NK-92 treated with Interleukin-12 subunit alpha and Interleukin-12 subunit beta, amount 100 ng/mL, for 24 hours (cell line): ENCODE data around the gene TNFAIP8L3.

ENCODE experiments used
- DNase-seq: peaks from one replicate; lab custom pipeline; 2025; lab: John Stamatoyannopoulos, UW

TNFAIP8L3 gene

DNA sequence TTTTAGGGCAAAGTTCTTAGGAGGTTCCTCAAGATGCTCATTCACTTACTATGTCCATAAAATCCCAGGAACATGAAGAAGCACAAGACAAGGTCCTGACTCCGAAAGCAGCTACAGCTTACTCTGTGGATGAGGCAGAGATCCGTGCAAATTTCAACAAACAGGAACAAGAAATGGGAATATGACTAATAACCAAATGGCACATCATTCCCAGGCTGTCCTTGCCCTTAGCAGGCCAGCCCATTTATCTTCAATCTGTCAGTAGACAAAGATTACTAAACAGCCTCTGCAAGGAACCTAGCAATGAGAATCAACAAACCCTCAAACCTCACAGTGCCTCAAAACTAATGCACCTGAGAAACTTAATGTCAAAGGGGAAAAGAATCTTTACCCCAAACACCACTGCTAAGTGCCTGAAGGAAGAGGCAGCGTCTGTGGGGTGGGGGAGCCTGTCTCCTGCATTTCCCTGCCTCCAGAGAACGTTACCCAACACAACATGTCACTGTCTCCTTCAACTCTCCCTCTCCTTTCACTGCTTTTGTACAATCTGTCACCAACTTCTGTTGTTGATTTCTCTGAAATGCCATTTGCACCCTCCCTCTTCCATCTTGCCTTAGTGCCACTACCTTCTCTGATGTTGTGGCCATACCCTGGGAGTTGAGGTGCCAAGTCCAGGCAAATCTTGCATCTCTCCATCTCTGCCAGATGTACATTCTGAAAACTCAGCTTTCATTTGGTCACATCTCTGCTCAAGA, 4.8 kb downstream of the TNFAIP8L3 start:
- no peak for DNase-seq

DNA sequence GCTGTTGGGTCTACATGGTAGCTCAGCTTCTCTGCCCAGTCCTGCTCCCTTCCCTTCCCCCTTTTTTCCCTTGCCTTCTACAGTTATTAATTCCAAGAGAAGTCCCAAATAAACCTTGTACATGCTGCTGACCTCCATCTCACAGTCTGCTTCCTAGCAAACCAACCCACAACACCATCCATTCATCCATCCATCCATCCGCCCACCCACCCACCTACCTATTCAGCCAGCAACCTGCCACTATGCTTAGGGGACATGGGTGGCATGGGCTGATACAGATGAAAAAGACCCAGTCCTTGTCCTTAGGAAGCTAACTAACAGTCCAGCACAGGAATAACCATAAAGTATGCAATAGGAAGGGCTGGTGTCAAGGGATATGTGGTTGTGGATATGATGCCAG, 5.7 kb downstream of the TNFAIP8L3 start:
- DNase-seq: no peak

DNA sequence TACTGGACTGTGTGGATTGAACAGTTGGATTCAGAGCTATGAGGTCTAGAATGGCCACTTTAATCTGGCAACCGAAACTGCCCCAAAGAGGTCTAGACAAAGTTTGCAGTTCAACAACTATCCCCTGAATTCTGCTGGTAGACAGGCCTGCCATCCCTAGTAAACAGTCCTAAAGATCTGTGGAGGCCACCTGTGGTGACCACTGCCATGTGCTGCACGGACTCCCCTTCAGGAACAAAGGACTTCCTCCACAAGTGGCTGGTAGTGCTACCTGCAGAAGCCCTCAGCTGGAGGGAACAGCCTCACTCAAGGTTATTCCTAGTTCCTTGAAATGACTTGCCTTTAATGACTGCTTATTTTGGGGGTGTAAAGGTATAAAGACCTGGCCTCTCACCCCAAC, 6.1 kb downstream of the TNFAIP8L3 start:
- DNase-seq: no peak

DNA sequence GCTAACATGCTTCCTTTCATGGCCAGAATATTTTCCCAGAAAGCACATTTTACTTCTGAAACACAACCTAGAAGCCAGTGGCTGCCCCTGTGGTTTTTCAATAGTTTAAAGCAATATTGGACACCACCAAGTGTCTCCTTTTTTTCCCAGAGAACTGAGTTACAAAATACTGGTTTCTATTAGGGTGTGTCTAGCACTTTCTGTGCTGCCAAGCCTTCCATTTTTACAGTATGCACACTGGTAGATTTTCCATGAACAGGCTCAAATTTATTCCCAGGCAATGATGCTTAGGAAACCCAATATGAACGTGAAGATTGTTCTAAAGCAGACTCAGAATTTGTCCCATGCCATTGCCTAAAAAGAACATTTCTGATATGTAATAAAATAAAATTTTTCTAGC, 7.2 kb downstream of the TNFAIP8L3 start:
- DNase-seq: no peak

DNA sequence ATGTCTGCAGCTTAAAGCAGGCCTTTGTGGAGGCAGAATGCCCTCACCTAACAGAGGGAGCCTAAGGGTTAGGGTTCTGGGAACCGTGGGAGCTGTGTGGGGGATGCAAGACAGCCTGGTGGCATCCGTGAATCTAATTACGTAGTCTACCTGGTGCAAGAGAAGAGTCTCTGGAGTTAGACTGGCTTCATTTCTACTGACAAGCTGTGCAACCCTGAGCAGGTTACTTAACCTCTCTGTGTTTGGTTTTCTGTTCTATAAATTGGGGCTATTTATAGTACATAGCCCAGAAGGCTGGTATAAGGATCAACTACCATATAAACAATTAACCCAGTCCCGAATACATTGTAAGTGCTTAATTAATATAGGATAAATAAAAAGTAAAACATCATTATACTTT, 8.3 kb downstream of the TNFAIP8L3 start:
- no peak for DNase-seq

DNA sequence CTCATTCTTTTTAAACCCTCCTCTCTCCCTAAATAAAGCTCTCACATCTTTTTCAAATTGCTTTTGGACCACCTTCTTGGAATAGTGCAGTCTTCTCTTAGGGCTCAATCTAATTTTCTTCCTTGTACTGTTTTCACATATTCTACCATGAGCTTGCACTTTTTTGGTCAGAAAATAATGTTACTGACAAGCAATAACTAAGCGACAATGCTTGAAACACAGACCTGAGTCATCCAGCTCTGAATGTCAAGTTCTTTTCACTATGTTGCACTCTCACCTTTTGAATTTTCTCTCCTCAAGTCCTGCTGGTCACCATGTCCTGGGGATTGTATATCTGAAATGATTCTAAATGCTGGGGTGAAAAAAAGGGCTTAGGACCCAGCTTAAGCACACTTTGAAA, 8.9 kb downstream of the TNFAIP8L3 start:
- no peak for DNase-seq

DNA sequence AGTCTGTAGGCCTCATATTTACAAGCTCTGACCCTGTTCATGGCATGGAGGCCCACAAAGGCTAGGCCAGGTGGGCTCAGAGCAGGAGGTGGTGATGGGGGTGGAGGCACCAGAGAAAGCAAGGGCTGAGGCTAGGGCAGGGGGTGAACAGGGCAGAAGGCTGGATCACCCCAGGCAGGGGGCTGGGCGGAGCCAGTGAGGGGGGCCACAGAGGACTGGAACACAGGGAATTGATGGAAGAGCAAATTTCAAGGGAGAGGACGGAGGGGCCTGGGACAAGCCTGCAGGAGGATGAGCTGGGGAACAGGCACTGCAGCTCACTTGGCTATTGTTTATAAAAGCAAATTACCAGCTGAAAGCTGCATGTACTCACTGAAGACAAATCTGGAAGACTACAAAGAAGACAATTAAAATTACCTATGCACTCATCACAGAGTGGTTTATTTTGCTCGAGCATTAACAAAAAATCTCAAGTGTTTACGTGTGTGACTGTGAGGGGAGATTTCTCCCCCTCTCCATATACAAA, 11.0 kb downstream of the TNFAIP8L3 start:
- no peak for DNase-seq

DNA sequence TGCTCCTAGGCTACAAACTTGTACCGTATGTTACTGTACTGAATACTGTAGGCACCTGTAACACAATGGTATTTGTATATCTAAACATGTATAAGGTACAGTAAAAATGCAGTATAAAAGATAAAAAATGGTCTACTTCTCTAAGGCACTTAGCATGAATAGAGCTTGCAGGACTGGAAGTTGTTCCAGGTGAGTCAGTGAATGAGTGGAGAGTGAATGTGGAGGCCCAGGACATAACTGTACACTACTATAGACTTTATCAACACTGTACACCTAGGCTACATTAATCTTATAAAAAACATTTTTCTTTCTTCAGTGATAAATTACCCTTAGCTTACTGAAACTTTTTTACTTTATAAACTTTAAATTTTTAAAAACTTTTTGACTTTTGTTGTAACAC, 12.5 kb downstream of the TNFAIP8L3 start:
- no peak for DNase-seq

DNA sequence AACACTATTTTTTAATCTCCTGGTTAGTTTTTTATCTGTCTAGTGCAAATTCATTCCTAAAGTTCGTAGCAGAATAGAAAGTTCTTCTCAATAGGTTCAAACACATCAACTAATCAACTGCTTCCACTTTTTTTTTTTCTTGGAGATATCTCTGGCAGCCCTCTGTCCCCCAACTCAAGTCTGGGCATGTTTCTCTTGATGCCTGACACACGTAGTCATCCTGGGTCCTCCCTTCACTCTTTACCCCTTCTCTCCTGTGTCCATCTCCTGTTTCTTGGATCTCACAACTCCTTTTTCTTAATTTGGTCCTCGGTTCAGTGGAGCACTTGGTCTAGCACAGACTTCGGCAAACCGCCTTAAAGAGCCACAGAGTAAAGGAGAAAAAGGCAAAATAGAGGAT, 14.4 kb downstream of the TNFAIP8L3 start:
- no peak for DNase-seq

DNA sequence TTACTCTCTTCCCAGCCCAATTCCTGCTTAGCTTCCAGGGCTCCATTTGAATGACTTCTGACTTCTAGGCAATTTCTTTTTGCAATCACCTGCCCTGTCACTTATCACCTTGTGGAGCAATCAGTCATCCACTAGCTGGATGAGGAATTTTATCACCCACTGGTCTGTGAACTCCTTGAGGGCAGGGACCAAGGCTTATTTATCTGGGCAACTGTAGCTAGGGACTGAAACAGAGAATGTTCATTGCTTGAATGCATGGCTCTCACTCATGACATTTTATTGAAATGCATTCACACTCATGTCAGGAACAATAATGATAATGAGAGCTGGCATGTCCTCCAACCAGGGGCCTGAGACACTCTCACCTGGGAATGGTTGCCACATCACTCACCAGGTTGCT, 15.5 kb downstream of the TNFAIP8L3 start:
- DNase-seq: no peak

DNA sequence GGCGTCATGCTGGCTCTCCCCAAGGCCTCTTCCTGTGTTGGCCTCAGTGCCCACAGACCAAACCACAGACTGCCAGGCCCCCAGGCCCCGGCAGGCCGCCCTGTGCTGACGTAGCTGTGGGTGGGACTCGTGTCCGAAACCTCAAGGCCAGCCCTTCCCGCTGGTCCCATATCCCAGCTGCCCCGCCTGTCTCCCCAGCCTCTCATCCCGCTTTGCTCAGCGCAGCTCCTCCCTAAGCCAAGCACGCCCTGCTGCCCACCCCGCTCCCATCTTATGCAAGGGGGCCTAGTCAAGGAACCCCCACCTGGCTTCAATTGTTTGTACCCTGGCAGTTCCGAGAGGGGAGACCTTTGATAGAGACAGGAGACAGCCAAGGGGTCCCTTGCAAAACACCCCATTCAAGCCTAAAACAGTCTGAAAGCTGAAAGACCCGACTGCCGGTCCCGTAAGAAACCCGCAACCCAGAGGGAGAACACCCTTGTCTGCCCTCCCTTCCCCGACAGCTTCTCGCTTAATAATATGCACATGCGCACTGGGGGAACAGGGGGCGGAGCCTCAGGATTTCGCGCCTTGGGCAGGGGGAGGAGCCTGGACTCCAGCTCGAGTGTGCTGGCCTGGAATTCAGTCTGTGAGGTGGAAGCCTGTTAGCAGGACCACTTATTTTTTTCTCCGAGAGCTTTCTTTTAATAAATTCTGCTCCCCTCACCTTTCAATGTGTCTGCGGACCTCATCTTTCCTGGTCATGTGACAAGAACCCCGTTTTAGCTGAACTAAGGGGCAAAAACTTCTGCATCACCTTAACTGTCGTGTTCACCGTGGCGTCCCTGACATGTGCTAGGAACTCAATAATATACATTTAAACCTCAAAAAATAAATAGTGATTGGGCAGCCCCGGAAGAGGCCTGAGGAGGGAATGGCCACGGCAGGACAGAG, 17.2 kb downstream of the TNFAIP8L3 start:
- no peak for DNase-seq

DNA sequence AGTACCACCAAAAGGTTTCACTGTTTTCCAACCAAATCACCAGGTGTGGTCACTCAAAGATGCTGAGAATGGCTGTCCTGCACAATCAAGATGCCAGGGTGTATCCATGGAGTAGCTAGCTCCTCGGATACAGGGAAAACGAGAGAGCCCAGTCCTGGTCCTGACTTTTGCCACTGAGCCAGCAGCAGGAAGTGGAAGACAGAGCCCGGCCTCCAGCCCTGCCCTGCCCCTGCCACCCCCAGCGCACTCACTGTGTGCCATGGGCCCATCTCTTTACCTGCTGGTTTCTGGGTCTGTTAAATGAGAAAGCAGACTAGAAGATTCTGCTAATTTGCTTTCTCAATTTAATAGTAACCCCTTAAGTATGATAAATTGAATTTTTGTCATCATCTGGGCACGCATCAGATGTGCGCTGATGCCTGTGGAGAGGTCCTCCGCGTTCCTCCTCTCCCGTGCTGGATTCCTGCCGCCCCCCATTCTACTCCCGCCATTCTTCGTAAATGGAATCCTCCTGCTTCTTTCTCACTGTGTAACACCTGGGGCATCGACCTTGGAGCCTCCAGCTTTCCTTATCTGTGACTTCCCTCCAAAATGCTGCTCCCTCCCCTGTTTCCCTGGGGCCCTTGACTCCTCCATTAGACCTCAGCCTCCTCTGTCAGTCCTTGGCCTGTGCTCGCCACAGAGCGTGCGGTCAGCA, 18.0 kb downstream of the TNFAIP8L3 start:
- DNase-seq: no peak

DNA sequence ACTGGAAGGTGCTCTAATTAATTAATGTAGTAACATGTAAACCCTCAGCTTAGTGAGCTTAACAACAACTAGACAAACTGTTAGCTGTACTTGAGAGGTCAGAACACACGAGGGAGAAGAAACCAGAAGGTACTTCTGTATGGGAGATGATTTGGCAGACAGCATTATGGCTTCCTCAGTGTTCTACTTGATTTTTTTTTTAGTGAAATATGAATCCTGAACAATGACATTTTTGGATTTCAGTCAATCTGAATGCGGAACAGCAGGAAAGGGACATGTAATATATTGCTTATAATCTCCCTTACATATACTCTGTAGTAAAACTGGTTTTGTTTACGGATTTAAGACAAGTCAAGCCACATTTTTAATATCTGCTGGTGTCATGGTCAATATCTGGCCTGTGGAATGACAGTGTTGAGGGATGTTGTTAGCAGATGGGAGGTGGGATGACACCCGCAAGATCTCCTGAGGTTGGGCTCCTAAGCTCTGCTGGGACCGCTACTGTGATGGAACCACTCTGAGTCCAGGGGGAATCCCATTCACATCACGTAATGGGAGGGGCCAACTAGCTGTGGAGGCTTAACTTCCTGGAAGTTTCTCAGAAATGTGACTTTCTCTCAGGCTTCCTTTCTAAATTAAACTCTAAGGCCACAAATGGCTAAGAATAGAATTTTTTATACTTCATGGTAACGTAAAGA, 18.7 kb downstream of the TNFAIP8L3 start:
- no peak for DNase-seq

DNA sequence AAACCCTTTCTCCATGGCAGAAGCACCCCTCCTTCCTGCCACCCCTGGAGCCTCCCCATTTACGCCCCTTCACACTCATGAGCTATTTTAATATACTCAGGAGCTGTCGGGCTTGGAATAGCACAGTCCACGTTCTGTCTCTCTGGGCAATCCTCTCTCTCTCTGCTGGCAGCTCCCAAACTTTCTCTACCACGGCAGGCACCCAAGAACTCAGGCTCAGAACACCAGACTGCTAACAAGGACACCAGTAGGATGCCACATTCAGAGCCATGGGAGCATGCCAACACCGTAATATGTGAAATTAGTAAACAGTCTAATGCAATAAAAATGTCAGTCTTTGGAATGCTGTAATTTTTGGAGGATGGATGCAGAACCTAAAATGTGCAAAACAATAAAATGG, 19.3 kb downstream of the TNFAIP8L3 start:
- no peak for DNase-seq

DNA sequence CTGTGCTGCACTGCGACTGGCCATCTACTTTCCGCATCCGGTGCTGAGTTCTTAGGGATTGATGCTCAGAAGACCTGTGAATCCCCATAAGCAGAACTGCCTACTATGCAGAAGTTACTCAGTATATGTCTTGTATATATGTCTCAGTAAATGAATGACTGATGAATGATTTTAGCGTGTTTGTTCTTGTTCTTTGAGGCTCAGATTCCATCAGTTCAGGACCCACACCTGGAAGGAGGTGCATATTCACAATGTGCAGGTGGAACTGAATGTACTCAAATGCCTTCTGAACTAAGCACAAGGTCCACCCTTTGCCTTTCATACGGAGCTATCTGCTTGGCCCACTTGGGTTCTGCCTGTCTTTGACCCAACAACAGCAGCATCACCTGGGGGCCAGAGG, 19.8 kb downstream of the TNFAIP8L3 start:
- no peak for DNase-seq

DNA sequence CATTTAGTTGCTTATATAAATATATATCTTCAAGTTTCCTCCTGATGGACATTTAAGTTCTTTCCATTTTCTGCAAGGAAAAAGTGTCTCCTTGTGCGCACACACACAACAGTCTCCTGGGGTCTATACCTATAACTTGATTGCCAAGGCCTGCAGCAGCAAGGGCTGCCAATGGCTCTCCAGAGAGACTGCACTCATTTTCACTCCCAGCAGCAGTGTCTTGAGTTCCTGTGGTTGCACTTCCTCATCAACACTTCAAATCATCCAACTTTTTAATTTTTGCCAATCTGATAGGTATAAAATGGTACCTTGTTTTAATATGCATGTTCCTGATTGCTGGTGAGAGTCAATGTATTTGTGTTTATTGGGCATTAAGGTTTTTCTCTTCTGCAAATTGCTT, 23.1 kb downstream of the TNFAIP8L3 start:
- no peak for DNase-seq

DNA sequence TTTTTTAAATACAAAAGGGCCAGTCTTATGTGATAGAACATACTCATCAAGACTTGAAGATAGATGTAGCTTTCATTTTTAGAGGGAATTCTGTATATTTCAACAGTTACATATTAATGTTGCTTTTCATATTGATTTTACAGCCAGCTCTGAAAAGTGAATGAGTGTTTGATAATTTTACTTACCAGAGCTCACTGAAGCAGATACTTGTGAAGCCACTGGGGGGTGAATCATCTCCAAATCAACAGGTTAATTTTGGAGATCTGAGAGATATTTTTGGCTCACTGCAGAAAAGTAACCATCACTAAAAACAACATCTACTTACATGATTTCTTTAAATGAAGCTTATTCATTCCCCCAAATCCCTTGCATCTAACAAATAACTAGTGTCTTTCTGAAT, 24.7 kb downstream of the TNFAIP8L3 start:
- no peak for DNase-seq

DNA sequence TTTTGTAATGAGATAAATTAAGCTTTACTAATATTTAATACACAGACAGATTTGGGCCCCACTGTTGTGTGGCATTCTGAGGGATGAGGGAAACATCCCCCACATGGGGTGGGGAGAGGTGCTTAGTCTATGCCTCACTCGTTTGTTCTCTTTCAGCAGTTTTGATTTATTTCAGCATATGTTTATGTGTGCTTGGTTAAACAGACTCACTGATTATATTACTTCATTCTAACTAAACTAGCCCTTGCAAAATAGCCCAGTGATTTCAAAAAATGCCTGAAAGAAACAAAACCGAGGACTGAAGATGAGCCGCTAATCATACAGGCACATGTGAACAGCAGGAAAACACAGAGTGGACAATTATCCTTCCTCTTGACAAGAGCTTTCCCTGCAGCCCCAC, 27.2 kb downstream of the TNFAIP8L3 start:
- no peak for DNase-seq

DNA sequence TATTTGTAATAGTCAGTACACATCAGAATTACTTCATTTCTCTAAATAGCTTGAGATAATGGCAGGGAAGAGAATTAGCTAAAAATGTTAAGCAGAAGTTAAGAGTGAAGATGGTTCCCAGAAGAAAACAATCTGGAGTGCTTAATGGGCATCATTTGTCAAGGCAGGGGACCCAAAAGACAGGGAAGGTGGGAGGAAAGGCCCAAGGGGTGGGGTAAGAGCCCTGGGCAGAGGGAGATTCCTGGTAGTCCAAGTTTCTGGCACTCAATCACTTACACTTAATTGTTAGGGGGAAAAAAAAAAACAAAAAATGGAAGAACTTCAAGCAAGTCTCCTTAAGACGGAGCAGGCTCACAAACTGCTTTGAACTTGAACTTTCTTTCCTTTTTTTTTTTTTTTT, 28.9 kb downstream of the TNFAIP8L3 start:
- no peak for DNase-seq

DNA sequence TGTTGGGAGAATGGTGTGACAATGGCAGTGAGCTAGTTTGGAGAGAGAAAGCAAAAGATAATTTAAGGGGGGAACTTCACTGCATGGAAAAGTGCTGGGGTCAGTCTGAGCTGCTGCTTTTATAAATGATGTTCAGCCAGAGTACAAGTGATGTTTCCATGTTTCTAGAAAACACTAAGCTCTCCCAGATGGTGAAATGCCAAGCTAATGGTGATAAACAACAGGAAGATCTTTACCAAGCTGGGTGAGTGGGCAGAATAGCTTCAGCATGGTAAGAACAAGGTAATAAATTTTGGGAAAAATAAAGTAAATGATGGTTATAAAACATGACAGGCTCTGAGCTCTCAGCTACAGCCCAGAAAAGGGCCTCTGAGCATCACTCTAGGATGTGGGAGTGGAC, 29.4 kb downstream of the TNFAIP8L3 start:
- DNase-seq: no peak

DNA sequence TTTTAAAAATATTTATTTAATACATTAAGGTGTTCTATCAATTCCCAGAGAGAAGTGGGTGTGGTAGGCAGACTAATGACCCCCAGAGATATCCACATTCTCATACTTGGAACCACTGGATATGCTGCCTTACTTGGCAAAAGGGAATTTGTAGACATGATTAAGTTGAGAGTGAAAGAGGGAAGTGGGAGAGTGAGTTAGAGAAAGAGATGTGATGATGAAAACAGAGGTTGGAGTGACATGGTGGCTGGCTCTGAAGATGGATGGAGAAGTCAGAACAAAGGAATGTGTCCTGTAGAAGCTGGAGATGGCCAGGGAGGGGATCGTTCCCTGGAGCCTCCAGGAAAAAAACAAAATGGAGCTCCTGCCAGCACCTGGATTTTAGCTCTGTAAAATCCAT, 32.0 kb downstream of the TNFAIP8L3 start:
- DNase-seq: no peak
